ENCODE measurements around the gene TTC12.

GRCh38 chr11:113412675-113413074 is 98.3 kb downstream of the TTC12 start:
- TF ChIP-seq, protein P1, sequence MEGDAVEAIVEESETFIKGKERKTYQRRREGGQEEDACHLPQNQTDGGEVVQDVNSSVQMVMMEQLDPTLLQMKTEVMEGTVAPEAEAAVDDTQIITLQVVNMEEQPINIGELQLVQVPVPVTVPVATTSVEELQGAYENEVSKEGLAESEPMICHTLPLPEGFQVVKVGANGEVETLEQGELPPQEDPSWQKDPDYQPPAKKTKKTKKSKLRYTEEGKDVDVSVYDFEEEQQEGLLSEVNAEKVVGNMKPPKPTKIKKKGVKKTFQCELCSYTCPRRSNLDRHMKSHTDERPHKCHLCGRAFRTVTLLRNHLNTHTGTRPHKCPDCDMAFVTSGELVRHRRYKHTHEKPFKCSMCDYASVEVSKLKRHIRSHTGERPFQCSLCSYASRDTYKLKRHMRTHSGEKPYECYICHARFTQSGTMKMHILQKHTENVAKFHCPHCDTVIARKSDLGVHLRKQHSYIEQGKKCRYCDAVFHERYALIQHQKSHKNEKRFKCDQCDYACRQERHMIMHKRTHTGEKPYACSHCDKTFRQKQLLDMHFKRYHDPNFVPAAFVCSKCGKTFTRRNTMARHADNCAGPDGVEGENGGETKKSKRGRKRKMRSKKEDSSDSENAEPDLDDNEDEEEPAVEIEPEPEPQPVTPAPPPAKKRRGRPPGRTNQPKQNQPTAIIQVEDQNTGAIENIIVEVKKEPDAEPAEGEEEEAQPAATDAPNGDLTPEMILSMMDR (conservative IDR thresholded peaks at IDR 0.05; ENCODE audit: low read length): no peak
- no peak for TF ChIP-seq EZH2phosphoT487 (IDR thresholded peaks at IDR 0.05; ENCODE audit: borderline replicate concordance, low read depth, low read length)

All from OCI-LY7 (cell line).